ENCODE data around the gene USP49. TPM values are rescaled to one million over a fixed set of nuclear protein-coding genes. Genes with fewer than 3 reads are reported as not detected.

The USP49 gene
- total RNA-seq, 1 experiment from 2014 or later = 10.5 TPM

GRCh38 chr6:41909727-41910126 is 14.6 kb upstream of the USP49 start:
- POLR2A ChIA-PET (ENCODE audit: low non-redundant PET) = no interaction called here
- no peak for DNase-seq (ENCODE audit: low spot score)
- no TSS peak for BruUV-seq (replicated peaks)
- CTCF ChIA-PET = no interaction called here
- H3K4me1 ChIP-seq (ENCODE audit: insufficient read depth, low read length, poor library complexity, severe bottlenecking) = no peaks in the 10 kb centered on the region
- intact Hi-C loops (cut with micrococcal nuclease; ENCODE audit: unreplicated experiment) = no loop called here
- no peaks in the 10 kb centered on the region for H3K9me3 ChIP-seq (ENCODE audit: low read depth, low read length, poor library complexity, severe bottlenecking)
- H3K27ac ChIP-seq (ENCODE audit: low read depth, low read length, poor library complexity, severe bottlenecking) = no peak overlapping the region
- TF ChIP-seq, protein P1, sequence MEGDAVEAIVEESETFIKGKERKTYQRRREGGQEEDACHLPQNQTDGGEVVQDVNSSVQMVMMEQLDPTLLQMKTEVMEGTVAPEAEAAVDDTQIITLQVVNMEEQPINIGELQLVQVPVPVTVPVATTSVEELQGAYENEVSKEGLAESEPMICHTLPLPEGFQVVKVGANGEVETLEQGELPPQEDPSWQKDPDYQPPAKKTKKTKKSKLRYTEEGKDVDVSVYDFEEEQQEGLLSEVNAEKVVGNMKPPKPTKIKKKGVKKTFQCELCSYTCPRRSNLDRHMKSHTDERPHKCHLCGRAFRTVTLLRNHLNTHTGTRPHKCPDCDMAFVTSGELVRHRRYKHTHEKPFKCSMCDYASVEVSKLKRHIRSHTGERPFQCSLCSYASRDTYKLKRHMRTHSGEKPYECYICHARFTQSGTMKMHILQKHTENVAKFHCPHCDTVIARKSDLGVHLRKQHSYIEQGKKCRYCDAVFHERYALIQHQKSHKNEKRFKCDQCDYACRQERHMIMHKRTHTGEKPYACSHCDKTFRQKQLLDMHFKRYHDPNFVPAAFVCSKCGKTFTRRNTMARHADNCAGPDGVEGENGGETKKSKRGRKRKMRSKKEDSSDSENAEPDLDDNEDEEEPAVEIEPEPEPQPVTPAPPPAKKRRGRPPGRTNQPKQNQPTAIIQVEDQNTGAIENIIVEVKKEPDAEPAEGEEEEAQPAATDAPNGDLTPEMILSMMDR (conservative IDR thresholded peaks at IDR 0.05; ENCODE audit: low read depth, low read length) = no peak
- TF ChIP-seq EZH2 (IDR thresholded peaks at IDR 0.05; ENCODE audit: borderline replicate concordance, low read depth, low read length, poor library complexity, severe bottlenecking) = no peak
- H3K4me3 ChIP-seq (ENCODE audit: low read depth, low read length, poor library complexity, severe bottlenecking) = no peak overlapping the region
- peaks cover 13% of the 10 kb centered on the region for H3K36me3 ChIP-seq (ENCODE audit: insufficient read depth, low read length, poor library complexity, severe bottlenecking)
- no peaks in the 10 kb centered on the region for H3K27me3 ChIP-seq (replicated peaks; ENCODE audit: insufficient read depth, low read depth, low read length, poor library complexity)

DNA sequence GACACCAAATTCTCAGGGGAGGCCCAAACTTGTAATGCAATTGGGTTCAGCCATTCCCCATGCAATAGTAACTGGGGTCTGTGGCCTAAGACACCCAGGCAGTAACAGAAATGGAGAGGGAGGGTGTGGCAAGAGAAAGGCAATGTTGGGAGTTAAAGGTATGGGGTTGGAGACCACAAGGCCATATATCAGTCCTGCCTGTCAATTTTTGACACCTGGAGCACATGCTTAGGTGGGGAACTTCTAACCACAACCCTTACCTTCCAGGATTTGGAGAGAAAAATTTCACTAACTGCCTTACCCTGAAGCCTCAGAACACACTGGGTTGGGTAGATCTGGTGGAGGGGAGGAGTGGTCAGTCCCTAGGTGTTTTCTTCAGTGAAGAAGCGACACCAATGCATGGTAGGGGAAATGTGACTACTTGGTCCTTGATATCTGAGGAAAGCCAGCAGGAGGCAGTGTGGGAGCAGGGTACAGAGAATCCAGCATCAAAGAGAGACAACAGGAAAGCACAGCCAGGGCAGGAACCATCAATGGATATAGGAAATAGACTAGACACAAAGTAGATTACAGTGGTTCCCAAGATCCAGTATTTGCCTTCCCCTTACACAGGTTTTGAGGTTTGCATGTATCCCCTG is 6.8 kb upstream of the USP49 start:
- intact Hi-C loops (cut with micrococcal nuclease; ENCODE audit: unreplicated experiment) = no loop called here
- Histone ChIP-seq H3K27ac (ENCODE audit: low read depth, low read length, poor library complexity, severe bottlenecking) (no peak overlapping the region), H3K4me1 (ENCODE audit: insufficient read depth, low read length, poor library complexity, severe bottlenecking) (no peaks in the 10 kb centered on the region), H3K27me3 (replicated peaks; ENCODE audit: insufficient read depth, low read depth, low read length, poor library complexity) (no peaks in the 10 kb centered on the region), H3K36me3 (ENCODE audit: insufficient read depth, low read length, poor library complexity, severe bottlenecking) (no peaks in the 10 kb centered on the region), H3K4me3 (ENCODE audit: low read depth, low read length, poor library complexity, severe bottlenecking) (no peak overlapping the region), H3K9me3 (ENCODE audit: low read depth, low read length, poor library complexity, severe bottlenecking) (no peaks in the 10 kb centered on the region)
- no TSS peak for BruUV-seq (replicated peaks)
- ChIA-PET CTCF (no interaction called here), POLR2A (ENCODE audit: low non-redundant PET) (no interaction called here)
- DNase-seq (ENCODE audit: low spot score) = peak; percentile 11
- no peak for TF ChIP-seq EZH2 (IDR thresholded peaks at IDR 0.05; ENCODE audit: borderline replicate concordance, low read depth, low read length, poor library complexity, severe bottlenecking)
- TF ChIP-seq, protein P1 (conservative IDR thresholded peaks at IDR 0.05; ENCODE audit: low read depth, low read length) = peak; percentile 39; the same call in 1 of the 2 replicates

DNA sequence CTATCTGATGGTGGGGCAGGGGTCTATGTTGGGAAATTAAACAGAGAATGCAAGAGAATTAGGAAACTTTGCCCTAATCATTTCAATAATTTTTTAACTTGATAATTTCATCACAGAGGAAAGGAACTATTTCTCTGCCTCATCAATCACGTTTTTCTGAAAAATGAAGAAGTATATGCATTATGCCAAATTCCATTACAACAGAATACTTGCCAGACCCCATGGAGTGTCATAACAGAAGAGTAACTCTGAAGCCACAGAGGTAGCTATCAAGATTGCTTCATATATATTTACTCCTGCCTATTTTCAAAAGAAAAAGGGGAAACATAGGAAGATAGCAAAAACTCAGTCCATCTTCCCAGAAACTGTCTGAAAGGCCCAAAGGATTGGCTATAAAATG is 5.7 kb upstream of the USP49 start:
- intact Hi-C loops (cut with micrococcal nuclease; ENCODE audit: unreplicated experiment) = no loop called here
- ChIA-PET CTCF (no interaction called here), POLR2A (ENCODE audit: low non-redundant PET) (no interaction called here)
- no peak for DNase-seq (ENCODE audit: low spot score)
- Histone ChIP-seq H3K9me3 (ENCODE audit: low read depth, low read length, poor library complexity, severe bottlenecking) (no peaks in the 10 kb centered on the region), H3K4me3 (ENCODE audit: low read depth, low read length, poor library complexity, severe bottlenecking) (no peak overlapping the region), H3K4me1 (ENCODE audit: insufficient read depth, low read length, poor library complexity, severe bottlenecking) (no peaks in the 10 kb centered on the region), H3K27ac (ENCODE audit: low read depth, low read length, poor library complexity, severe bottlenecking) (no peak overlapping the region), H3K27me3 (replicated peaks; ENCODE audit: insufficient read depth, low read depth, low read length, poor library complexity) (no peaks in the 10 kb centered on the region), H3K36me3 (ENCODE audit: insufficient read depth, low read length, poor library complexity, severe bottlenecking) (no peaks in the 10 kb centered on the region)
- no peak for TF ChIP-seq EZH2 (IDR thresholded peaks at IDR 0.05; ENCODE audit: borderline replicate concordance, low read depth, low read length, poor library complexity, severe bottlenecking)
- TF ChIP-seq, protein P1 (conservative IDR thresholded peaks at IDR 0.05; ENCODE audit: low read depth, low read length) = no peak
- BruUV-seq (replicated peaks) = no TSS peak

Measured in A673 (cell line).